Loucy (cell line): ENCODE results near the gene FOXK1.

Experiments used
- EZH2phosphoT487 ChIP-seq: fragments of 200-600 bp; IDR thresholded peaks from 2 replicates; pipeline ENCODE4 v1.6.1; 2018; ENCODE audit warnings: antibody characterized with exemption, mild to moderate bottlenecking, moderate library complexity, borderline replicate concordance
- TF ChIP-seq, protein P1 (sequence below): fragments of 200-600 bp; sonication (generic); conservative IDR thresholded peaks from 2 replicates; pipeline ENCODE4 v1.5.1; 2014; ENCODE audit warnings: mild to moderate bottlenecking, antibody characterized with exemption, low read length

DNA sequence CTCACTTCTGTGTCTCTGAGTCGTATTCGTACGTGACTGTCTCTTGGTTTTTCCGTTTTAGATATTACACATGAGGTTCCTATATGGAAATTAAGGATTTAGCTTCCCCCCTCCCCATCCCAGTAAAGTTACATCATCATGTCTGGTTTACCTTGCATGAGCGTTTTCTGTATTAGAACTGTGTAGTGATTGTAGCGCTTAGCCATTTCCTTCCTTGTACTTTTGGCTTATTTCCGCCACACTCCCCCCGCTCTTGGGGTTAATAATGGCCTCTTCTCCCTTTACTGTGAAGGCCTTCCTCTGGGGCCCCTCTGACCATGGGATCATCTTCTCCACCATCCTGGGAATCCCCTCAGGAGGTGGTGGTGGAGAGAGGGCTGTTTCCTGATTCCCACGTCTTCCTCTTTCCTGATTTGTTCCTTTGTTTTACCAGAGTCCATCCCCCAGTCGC lies 66.2 kb downstream of the FOXK1 start:
- TF ChIP-seq, protein P1, sequence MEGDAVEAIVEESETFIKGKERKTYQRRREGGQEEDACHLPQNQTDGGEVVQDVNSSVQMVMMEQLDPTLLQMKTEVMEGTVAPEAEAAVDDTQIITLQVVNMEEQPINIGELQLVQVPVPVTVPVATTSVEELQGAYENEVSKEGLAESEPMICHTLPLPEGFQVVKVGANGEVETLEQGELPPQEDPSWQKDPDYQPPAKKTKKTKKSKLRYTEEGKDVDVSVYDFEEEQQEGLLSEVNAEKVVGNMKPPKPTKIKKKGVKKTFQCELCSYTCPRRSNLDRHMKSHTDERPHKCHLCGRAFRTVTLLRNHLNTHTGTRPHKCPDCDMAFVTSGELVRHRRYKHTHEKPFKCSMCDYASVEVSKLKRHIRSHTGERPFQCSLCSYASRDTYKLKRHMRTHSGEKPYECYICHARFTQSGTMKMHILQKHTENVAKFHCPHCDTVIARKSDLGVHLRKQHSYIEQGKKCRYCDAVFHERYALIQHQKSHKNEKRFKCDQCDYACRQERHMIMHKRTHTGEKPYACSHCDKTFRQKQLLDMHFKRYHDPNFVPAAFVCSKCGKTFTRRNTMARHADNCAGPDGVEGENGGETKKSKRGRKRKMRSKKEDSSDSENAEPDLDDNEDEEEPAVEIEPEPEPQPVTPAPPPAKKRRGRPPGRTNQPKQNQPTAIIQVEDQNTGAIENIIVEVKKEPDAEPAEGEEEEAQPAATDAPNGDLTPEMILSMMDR, result no peak
- no peak for TF ChIP-seq EZH2phosphoT487
